NB4 (cell line): ENCODE measurements around the gene CASP8.

Experiments used
- CTCF ChIP-seq: IDR thresholded peaks from one replicate; pipeline ENCODE4 v1.5.1; 2012; ENCODE audit warnings: low read depth, low read length
- MAX ChIP-seq: IDR thresholded peaks from 2 replicates; pipeline ENCODE4 v1.6.1; 2011; ENCODE audit warnings: low read depth, low read length
- MYC ChIP-seq: IDR thresholded peaks from 2 replicates; pipeline ENCODE4 v1.6.1; 2011; ENCODE audit warnings: low read depth, low read length
- POLR2A ChIP-seq: IDR thresholded peaks from 2 replicates; pipeline ENCODE4 v1.6.1; 2011; ENCODE audit warnings: mild to moderate bottlenecking; ENCODE audit not compliant: insufficient read length; ENCODE audit errors: extremely low read depth

GRCh38 chr2:201320257-201320656, 59.9 kb downstream of the CASP8 start:
- TF ChIP-seq MYC: no peak
- no peak for TF ChIP-seq CTCF
- no peak for TF ChIP-seq POLR2A
- TF ChIP-seq MAX: no peak
